GM12801 (cell line): ENCODE measurements around the gene COL13A1.

Experiments
- TF ChIP-seq, protein P1 (sequence below): IDR thresholded peaks from one replicate; pipeline ENCODE4 v1.5.1; 2011; ENCODE audit warnings: control low read depth; ENCODE audit not compliant: insufficient read length; ENCODE audit errors: extremely low read depth

Gene COL13A1

DNA sequence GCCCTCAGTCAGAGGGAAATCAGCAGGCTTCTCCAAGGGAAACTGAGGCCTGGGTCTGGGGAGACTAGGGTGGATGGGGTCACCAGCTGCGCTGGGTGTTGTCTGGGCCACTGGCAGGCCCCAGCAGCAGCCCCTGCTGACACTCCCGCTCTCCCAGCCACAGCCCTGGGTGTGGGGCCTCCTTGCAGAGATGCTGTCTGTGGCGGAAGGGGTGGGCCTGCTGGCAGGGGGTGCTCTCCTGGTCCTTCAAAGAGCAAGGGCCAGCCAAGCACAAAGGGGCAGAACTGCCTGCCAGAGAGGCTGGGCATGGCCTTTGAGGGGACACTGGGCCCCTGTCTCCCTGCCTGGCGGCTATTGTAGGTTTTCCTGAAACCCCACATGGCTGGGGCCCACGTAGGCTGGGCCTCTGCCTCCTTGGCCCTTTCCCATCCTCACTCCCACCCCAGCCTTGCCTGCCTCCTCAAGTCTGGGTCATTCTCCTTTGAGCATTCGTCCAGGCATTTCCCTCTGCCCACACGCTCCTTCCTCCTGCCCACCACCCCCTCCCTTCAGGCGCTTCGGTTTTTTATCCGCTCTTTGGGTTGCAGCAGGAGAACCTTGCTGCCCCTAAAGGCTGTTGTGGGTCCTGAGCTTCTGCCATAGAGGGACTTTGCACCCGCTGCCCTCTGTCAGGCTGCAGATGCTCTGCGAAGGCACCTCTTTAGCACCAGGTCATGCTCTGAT, 9.1 kb downstream of the COL13A1 start:
- TF ChIP-seq, protein P1, sequence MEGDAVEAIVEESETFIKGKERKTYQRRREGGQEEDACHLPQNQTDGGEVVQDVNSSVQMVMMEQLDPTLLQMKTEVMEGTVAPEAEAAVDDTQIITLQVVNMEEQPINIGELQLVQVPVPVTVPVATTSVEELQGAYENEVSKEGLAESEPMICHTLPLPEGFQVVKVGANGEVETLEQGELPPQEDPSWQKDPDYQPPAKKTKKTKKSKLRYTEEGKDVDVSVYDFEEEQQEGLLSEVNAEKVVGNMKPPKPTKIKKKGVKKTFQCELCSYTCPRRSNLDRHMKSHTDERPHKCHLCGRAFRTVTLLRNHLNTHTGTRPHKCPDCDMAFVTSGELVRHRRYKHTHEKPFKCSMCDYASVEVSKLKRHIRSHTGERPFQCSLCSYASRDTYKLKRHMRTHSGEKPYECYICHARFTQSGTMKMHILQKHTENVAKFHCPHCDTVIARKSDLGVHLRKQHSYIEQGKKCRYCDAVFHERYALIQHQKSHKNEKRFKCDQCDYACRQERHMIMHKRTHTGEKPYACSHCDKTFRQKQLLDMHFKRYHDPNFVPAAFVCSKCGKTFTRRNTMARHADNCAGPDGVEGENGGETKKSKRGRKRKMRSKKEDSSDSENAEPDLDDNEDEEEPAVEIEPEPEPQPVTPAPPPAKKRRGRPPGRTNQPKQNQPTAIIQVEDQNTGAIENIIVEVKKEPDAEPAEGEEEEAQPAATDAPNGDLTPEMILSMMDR: no peak

- TF ChIP-seq, protein P1: no peak
Observed at GRCh38 chr10:69813632-69814031, 11.9 kb downstream of the COL13A1 start.

DNA sequence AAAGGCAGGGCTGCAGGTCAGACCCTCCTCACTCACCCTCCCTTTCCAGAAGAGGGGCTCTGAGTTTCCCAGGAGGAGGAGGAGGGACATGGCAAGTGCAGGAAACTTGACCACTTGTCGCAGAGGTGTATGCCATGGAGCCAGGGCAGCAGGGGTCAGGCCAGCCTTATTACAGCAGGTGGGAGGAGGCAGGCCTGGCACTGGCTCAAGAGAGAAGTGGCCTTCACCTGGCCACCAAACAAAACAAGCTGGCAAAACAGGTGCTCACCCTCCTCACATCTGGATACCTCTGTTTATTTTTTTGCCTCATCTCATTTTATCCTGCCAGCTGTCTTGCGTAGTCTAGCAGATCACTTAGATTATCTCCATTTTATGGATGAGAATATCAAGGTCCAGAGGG, 12.5 kb downstream of the COL13A1 start:
- TF ChIP-seq, protein P1: no peak

- TF ChIP-seq, protein P1: no peak
Observed at GRCh38 chr10:69815104-69815503, 13.4 kb downstream of the COL13A1 start.

DNA sequence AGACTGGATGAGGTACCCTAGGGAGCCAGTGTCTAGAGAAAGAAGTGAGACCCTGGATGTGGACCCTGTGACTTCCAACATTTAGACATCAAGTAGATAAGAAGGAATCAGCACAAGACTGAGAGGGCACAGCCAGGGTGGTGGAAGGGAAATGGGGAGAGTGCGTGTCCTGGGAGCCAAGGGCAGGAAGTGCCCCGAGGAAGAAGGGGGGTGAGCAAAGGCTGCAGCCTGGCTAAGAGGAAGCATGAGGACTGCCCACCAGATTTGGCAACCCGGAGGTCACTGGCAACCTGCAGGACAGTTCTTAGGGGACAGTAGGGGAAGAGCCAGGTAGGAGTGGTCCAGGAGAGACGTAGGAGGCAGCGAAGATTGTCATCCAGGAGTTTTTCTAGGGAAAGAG, 14.8 kb downstream of the COL13A1 start:
- TF ChIP-seq, protein P1: no peak

DNA sequence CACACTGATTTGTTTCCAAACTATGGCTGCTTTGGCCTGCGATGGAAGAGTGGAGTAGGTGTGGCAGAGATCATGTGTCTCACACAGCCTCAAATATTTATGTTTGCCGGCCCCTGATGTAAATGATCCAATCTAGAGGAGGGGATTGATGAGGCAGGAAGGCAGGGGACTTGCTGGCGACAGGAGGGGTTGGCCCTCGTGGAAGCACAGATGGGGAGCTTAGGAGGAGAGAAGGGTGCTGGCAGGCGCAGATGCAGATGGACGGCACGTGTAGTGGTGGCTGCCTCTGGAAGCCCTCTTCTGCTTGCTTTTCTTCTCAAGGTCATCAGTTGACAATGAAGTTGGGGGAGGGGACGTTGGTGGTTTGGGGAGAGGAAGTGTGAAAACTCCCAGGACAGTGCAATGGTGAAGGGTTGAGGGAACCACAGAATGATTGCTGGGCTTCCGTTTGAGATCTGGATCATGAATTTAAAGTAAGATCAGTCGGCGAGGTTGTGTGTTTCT, 15.4 kb downstream of the COL13A1 start:
- TF ChIP-seq, protein P1: no peak

DNA sequence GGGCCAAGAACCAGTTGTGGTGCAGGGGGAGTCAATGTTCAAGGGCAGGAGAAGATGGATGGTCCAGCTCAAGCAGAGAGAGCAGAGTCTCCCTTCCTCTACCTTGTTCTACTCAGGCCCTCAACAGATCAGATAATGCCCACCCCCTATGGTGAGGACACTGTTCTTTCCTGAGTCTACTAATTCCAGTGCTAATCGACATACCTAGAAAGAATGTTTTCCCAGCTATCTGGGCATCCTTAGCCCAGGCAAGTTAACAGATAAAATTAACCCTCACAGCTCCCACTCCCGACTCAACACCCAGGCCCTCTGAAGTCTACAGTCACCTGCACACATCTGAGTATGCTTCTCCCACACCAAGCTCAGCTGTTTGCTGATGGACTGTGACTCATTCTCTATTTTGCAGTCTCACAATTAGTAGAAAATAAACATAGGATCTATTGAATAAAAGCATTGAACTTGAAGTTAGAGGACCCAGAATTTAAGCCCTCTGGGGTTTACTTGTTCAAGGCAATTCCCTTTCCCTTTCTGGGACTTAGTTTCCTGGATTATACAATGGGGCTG, 17.1 kb downstream of the COL13A1 start:
- TF ChIP-seq, protein P1: no peak
